ENCODE data around the gene COPZ2.

Gene COPZ2

DNA sequence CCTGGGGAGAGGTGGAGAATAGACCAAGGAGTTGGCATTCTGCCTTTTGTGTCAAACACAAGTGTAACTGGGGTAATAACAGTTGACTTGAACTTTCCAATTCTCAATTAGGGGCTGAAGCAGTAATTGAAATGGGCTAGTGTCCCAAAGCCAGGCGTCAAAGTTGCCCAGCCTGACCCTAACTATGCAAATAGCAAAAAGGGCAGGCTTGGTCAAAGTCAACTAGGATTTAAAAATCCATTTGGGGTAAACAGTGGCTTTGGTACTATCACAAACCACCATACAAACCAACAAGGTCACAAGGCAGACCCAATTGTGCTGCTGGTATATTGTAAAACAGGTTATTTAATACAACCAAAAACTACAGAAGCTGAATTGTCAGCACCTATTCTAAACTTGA lies 28.6 kb upstream of the COPZ2 start:
- Histone ChIP-seq H3K4me3 (replicated peaks; ENCODE audit: low read depth, low read length) (no peak overlapping the region), H3K27me3 (replicated peaks; ENCODE audit: control insufficient read depth, insufficient read depth, low read length) (no peaks in the 10 kb centered on the region), H3K36me3 (ENCODE audit: control insufficient read depth, insufficient read depth, low read length) (peaks cover 11% of the 10 kb centered on the region)
- no peak for DNase-seq (ENCODE audit: extremely low read depth, insufficient read length)
- TF ChIP-seq CTCF (IDR thresholded peaks at IDR 0.05; ENCODE audit: insufficient read depth, low read length, poor library complexity, severe bottlenecking): no peak

DNA sequence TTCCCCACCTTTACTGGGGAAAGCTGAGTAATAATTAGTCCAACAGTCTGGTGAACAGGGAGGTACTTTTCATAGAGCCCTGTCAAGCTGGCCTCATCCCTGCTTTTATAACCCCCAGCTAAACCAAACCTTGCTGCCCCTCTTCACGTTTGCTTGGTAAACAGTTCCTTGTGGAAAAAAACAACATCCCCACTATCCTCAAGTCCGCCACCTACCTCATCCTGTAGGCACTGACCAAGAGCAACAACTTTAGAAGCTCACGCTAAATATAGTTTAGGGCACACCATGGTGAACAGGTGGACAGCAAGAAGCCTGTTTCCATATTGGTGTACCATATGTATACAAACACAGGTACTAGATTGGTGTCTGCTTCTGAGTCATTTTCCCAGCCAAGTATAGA lies 27.0 kb upstream of the COPZ2 start:
- no peak for DNase-seq (ENCODE audit: extremely low read depth, insufficient read length)
- H3K27me3 ChIP-seq (replicated peaks; ENCODE audit: control insufficient read depth, insufficient read depth, low read length): no peaks in the 10 kb centered on the region
- H3K36me3 ChIP-seq (ENCODE audit: control insufficient read depth, insufficient read depth, low read length): peaks cover 14% of the 10 kb centered on the region
- no peak overlapping the region for H3K4me3 ChIP-seq (replicated peaks; ENCODE audit: low read depth, low read length)
- TF ChIP-seq CTCF (IDR thresholded peaks at IDR 0.05; ENCODE audit: insufficient read depth, low read length, poor library complexity, severe bottlenecking): no peak

- H3K4me3 ChIP-seq (replicated peaks; ENCODE audit: low read depth, low read length): no peak overlapping the region
- no peak for TF ChIP-seq CTCF (IDR thresholded peaks at IDR 0.05; ENCODE audit: insufficient read depth, low read length, poor library complexity, severe bottlenecking)
- peaks cover 37% of the 10 kb centered on the region for H3K36me3 ChIP-seq (ENCODE audit: control insufficient read depth, insufficient read depth, low read length)
- DNase-seq (ENCODE audit: extremely low read depth, insufficient read length): no peak
- no peaks in the 10 kb centered on the region for H3K27me3 ChIP-seq (replicated peaks; ENCODE audit: control insufficient read depth, insufficient read depth, low read length)
Observed at GRCh38 chr17:48062273-48062672, 24.7 kb upstream of the COPZ2 start.

GRCh38 chr17:48060249-48060648 lies 22.7 kb upstream of the COPZ2 start:
- no peak for DNase-seq (ENCODE audit: extremely low read depth, insufficient read length)
- peaks cover 45% of the 10 kb centered on the region for H3K36me3 ChIP-seq (ENCODE audit: control insufficient read depth, insufficient read depth, low read length)

GRCh38 chr17:48059125-48059668 lies 21.6 kb upstream of the COPZ2 start:
- H3K27me3 ChIP-seq (replicated peaks; ENCODE audit: control insufficient read depth, insufficient read depth, low read length): no peaks in the 10 kb centered on the region
- DNase-seq (ENCODE audit: extremely low read depth, insufficient read length): no peak
- no peak for TF ChIP-seq CTCF (IDR thresholded peaks at IDR 0.05; ENCODE audit: insufficient read depth, low read length, poor library complexity, severe bottlenecking)
- no peak overlapping the region for H3K4me3 ChIP-seq (replicated peaks; ENCODE audit: low read depth, low read length)
- H3K36me3 ChIP-seq (ENCODE audit: control insufficient read depth, insufficient read depth, low read length): peaks cover 45% of the 10 kb centered on the region

More at GRCh38 chr17:48060249-48060648, 22.7 kb upstream of the COPZ2 start:
- Histone ChIP-seq H3K27me3 (replicated peaks; ENCODE audit: control insufficient read depth, insufficient read depth, low read length) (no peaks in the 10 kb centered on the region), H3K4me3 (replicated peaks; ENCODE audit: low read depth, low read length) (no peak overlapping the region)
- no peak for TF ChIP-seq CTCF (IDR thresholded peaks at IDR 0.05; ENCODE audit: insufficient read depth, low read length, poor library complexity, severe bottlenecking)

All from GM06990 (cell line).